ENCODE data around the gene SIPA1L3.

SIPA1L3 gene

DNA sequence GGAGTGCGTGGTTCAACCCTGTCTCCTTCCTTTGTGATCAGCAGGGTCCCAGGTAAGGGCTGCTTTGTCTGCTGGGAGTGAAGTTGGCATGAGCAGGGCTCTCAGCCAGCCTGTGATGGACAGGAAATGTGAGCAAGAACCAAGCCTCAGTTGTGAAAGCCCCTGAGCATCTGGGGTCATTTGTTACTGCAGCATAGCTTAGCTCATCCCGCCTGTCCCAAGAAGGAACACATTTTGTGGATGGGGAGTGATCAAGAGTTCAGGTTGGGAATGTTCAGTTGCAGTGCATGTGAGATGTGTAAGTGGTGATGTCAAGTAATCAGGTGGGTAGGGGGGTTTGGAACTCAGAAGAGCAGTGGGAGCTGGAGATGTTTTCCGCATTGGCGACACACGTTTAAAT, 164.6 kb downstream of the SIPA1L3 start:
- no peak for DNase-seq

DNA sequence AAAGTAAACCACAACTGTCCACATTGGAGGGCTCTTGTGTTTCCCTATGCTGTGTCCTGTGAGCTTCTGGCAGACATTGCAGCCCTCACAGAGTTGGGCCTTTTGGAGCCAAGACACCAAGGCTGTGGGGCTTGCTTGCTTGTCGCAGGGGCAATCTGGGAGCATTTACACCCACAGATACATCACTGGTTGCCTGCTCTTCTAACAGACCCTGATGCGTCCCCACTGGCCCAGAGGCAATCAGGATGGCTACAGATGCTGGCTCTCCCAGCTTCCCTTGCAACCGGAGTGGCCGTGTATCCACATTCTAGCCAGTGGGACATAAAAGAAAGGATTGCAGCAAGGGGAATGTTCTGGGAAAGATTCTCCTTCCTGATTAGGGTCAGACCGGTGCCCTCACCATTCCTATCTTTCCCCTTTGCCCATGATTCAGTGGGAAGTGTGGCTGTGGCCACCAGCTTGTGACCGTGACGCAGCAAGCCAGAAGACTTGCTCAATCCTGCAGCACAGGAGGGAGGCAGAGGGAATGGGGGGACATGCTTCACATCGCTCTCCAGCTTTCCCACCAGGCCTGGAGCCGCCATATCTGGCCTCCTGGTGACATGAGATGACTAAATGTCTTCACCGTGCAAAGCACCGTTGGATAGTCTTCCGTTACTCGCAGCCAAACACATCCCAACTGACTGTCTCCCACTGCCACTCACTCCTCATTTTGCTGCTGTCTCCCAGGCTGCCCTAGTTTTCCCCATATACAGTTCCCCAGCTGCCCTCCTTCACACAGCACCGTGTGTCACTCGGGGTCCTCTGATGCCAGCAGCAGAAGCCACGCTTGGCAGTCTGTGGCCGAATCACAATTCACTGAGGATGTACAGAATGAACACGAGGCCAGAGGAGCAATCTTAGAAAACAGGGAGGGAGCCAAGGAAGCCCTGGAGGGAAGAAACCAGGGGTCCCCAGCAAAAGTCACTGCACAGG, 166.1 kb downstream of the SIPA1L3 start:
- peak; percentile 54 for DNase-seq

DNA sequence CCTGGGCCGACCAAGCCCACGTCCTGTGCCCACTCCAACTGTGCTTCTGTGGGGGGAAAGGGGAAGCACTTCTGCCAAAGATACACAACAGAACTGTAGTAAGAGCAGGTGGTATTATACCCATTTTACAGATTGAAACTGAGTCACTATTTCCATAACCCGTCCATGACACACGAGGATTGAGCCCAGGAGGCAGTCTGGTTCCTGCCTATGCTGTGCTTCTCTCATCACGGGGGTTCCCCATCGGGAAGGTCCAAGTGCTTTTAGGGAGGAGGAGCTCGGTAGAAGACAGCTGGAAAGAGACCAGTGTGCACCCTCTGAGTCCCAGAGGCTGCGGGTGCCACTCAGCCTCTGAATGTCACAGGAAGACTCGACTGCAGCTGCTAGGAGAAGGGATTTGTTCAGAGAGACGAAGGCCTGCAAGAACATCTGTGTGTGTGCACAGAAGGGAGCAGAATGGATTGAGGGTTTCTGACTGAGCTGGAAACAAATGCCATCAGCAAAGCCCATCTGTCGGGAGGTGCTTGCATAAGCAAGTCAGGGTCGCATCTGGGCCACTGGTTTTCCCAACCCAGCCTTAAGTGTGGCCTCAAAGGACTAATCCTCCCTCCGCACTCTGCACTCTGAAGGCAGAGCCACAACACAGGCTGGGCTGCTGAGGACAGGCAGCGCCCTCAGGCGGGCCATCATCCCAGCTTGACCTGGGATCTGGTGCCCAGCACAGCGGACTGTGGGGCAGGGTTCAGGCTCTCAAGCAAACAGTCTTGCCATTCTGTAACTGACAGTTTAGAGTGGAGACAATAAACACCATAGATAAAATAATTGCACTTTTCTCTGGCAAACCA, 167.1 kb downstream of the SIPA1L3 start:
- DNase-seq, result no peak

DNA sequence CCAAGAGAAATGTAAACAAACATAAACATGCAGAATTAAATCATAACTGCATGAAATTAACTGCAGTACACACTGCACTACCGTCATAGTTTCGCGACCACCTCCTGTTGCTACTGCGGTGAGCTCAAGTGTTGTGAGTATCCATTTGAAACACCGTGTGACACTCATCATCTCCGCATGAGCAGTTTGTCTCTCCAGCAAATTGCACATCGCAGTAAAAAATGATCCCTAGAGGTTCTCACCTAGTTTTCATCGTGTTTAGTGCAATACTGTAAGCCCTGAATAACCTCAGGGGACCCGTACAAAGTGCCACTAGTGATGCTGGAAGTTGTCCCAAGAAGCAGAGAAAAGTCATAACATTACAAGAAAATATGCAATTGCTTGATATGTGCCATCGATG, 169.3 kb downstream of the SIPA1L3 start:
- no peak for DNase-seq

DNA sequence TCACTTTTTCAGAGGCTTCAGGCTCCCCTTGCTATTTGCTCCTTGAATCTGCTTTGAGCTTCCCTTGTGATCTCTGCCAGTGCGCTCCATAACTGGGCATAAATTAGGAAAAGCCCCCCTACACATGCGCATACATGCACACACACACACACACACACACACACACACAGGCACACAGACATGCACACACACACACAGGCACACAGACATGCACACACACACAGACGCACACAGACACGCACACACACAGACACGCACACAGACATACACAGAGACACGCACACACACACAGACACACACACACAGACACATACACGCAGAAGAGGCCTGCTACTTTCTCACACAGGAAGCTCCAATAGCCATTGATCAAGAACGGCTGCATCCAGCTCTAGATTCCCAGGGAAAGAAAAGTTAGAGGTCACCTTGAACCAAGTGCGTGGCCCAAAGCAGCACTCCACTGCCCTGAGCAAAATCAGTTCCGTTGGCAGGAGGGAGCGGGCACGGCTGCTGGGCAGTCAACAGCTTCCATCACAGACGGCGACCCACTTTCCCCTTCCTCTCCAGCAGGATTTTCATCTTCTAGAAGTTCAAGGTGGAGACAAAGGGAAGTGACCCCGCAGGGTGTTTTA, 171.4 kb downstream of the SIPA1L3 start:
- no peak for DNase-seq

DNA sequence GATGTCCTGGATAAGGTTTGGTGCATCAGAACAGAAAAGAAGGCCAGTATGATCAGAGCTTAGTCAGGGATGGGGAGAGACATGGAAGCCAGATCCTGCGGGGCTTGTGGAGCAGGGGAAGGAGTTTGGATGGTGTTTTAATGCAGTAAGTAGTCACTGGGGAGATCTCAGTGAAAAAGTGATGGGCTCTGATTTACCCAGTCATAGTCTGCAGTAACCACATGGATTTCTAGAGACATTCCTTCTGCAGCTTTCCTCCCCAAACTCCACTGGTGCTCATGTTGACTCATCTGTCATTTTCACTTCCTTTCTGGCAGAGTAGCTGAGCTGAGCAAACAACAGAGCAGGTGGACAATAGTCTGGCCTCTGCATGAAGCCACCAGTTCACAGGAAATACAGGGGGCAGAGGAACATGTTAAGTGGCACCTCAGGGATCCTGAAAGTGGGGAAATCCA, 172.9 kb downstream of the SIPA1L3 start:
- DNase-seq, result peak; percentile 66

DNA sequence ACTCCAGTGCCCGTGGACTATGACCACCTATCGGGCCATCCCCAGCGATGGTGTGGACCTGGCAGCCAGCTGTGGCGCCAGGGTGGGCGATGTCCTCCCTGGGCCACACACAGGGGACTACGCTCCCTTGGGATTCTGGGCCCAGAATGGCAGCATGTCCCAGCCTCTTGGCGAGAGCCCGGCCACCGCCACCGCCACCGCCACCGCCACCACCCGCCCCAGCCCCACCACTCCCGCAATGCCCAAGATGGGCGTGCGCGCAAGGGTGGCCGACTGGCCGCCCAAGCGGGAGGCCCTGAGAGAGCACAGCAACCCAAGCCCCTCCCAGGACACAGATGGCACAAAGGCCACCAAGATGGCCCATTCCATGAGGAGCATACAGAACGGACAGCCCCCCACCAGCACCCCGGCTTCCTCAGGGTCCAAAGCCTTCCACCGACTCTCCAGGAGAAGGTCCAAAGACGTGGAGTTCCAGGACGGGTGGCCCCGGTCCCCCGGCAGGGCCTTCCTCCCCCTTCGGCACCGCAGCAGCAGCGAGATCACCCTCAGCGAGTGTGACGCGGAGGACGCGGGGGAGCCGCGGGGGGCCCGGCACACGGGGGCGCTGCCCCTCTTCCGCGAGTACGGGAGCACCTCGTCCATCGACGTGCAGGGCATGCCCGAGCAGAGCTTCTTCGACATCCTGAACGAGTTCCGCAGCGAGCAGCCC, 174.7 kb downstream of the SIPA1L3 start:
- no peak for DNase-seq

DNA sequence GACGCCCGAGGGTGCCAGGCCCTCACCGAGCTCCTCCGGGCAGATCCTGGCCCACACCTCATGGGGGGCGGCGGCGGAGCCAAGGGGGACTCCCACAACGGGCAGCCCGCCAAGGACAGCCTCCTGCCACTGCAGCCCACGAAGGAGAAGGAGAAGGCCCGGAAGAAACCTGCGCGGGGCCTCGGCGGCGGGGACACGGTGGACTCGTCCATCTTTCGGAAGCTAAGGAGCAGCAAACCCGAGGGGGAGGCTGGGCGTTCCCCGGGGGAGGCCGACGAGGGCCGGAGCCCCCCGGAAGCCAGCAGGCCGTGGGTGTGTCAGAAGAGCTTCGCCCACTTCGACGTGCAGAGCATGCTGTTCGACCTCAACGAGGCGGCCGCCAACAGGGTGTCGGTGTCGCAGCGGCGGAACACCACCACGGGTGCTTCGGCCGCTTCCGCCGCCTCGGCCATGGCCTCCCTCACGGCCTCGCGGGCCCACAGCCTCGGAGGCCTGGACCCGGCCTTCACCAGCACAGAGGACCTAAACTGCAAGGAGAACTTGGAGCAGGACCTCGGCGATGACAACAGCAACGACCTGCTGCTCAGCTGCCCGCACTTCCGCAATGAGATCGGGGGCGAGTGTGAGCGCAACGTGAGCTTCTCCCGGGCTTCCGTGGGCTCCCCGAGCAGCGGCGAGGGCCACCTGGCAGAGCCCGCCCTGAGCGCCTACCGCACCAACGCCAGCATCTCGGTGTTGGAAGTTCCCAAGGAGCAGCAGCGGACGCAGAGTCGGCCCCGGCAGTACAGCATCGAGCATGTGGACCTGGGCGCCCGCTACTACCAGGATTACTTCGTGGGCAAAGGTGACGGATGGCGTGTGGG, 175.5 kb downstream of the SIPA1L3 start:
- no peak for DNase-seq

DNA sequence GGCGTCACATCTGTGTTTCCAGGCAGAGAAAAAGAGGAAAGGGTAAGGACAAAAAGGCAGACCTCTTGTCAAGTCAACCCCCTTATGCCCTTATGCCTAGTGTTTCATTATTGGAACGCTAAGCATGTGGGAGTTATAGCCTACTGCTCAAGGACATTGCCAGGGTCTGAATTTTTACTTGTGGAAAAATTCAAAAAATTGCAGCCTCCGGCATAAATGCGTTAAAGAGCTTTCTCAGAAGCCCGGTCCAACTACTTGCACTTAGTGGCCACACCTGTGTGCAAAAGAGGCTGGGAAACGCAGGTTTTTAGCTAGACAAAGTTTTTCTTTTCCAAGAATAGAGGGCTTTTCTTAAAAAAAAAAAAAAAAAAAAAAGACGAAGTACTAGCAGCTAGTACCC, 177.2 kb downstream of the SIPA1L3 start:
- DNase-seq, result no peak

DNA sequence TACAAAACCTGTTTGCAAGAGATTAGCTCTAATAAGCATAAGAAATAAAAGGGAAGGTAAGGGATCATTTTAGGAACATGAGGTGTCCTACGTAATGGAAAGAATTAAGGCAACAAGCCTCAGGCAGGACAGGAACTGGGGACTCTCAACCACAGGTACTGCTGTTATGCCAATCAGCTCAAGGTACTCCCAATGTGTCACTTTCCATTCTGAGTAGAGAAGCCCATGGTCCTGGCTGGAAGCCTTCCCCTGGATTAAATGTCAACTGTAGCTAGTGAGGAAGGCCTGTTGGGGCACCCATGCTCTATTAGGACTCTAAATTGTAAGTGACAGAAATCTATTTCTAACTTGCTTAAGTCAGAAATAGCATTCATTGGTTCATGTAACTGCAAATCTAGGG, 182.4 kb downstream of the SIPA1L3 start:
- no peak for DNase-seq

DNA sequence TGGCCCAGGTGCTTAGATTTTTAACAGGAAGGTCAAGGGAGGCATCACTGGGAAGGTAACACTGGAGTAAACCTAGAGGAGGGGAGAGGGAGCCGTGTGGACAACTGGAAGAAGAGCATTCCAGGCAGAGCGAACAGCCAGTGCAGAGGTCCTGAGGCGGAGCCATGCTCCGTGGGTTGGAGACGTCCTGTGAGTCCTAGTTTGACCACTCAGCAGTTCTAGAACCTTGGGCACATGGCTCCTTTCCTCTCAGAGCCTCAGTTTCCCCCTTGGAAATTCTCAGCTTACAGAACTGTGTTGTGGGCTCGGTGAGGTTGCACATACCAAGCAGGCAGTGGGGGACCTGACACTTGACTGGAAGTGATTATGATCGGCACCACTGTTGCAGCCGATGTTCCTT, 186.1 kb downstream of the SIPA1L3 start:
- no peak for DNase-seq

DNA sequence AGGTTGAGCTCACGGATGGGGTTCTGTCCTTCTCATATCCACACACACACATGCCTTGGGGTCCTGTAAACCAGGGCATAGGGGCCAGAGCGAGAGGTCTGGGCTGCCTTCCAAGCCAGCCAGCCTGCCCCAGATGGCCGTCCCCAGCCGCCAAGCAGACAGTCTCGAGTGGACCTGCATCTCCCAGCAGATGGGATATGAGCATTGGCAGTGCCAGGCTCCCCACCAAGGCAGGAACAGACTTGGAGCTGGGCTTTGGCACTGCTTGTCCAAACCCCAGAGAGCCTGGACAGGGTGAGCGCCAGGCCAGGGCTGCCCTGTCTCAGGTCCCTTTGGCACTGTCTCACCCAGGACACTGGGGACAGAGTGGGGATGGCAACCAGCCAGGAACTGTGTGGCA, 186.6 kb downstream of the SIPA1L3 start:
- no peak for DNase-seq

DNA sequence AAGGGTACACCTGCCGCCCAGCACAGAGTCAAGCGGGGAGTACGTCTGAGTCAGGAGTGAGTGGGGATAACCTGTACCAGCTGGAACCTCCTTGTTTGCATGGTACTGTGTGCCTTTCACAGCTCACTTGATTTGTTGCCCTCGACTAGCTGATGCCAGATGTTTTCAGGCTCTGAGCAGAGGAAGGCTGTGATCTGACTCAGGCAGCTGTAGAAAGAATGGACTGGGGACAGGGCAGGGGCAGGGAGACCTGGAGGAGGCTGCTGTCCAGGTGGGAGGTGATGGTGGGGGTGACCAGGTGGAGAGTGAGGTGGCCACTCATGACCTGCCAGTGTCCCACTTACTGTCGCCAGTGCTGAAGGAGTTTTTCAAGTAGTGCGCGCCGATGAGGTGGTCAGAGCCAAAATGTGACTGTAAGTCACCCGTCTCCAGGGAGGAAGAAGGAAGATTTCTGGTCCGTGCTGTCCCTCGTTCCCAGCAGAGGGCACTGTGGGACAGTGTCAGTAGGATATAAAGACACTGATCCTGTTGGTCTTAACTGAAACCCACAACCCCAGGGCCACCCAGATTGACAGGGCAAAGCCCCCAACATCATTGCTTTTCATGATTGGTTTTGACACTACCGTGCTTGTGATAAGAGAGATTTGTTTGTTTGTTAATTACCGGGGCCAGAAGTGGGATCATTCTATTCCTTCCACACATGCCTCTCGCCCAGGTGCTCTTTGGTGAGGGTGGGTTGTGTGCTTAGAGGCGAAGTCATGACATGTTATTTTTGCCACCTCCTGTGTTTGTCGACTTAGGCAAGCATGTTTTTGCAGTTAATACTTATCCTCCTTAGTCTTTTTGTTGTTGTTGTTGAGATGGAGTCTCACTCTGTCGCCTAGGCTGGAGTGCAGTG, 188.7 kb downstream of the SIPA1L3 start:
- DNase-seq, result peak; percentile 61

DNA sequence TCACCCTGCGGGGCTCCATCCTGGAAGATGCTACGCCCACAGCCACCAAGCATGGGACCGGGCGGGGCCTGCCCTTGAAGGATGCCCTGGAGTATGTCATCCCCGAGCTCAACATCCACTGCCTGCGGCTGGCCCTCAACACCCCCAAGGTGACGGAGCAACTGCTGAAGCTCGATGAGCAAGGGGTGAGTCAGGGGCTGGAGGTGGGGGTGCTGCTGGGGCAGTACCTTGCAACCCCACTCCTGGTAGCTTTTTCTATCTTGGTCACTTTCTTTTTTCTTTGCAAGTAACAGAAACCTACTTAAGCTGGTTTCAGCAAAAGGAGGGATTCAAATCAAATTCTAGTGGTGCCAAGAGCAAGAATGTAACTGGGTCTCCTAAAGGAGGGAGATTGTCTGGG, 193.0 kb downstream of the SIPA1L3 start:
- no peak for DNase-seq

DNA sequence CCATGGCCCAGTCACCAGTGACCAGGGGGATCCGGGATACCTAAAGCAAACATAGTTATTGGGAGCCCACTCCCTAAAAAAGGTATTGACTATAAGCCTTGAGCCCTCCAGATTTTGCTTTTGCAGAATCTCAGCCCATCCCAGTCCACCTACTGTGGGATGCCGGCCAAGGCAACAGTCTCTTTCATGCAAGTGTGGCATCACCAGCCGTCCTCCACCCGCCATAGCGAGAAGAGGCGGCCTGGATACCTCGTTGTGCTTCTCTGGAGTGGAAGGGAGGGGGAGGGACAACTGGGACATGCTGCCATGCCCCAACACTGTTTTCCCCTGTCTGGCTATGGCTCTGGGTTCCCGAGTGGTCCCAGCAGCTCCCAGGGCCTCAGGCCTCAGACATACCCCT, 193.6 kb downstream of the SIPA1L3 start:
- DNase-seq, result no peak

DNA sequence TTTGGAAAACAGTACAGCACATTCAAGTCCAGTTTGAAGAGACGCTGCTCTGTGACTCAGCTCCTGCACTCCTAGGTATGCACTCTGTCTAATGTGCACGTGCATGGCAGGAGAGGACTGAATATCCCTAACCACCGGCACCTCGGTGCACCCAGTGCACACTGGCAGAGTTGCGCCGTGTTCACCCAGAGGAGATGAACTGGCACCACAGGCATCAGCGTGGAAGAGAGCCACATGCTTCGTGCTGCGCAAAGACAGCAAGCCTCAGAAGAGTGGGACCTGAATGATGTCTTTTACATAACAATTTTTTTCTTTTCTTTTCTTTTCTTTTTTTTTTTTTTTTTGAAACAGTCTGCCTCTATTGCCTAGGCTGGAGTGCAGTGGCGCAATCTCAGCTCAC, 194.7 kb downstream of the SIPA1L3 start:
- DNase-seq, result no peak

DNA sequence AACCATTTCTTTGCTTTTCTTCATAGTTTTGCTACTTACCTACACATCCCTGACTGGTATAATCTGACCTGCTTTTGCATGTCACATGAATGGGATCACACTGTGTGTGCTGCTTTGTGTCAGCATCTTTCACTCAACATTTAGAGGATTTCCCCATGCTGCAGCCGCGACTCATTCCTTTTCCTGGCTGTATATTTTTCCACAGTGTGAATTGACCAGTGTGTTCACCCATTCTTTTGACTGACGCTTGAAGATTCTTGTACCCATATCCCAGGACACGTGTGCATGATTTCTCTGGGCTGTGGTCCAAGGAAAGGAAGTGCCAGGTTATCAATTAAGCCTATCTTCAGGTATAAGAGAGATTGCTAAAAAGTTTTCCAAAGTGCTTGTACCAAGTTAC, 198.6 kb downstream of the SIPA1L3 start:
- no peak for DNase-seq

DNA sequence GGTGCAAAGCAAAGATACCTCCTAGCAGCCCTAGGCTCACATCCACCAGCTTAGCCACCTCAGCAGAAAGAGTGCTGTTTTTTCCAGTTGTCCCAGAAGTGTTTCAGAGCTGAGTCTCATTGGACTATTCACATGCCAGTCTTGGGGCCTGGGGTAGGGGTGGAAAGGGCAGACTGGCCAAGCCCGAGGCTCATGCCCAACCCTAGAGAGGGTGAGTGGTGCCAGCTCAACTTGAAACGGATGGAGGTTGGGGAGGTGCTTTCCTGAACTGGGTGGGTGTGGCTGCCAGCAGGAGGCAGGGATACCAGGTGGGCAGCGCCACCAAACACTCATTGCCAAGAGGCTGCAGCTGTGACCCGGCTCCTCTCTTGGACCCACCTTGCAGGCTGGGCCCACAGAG, 200.1 kb downstream of the SIPA1L3 start:
- no peak for DNase-seq

DNA sequence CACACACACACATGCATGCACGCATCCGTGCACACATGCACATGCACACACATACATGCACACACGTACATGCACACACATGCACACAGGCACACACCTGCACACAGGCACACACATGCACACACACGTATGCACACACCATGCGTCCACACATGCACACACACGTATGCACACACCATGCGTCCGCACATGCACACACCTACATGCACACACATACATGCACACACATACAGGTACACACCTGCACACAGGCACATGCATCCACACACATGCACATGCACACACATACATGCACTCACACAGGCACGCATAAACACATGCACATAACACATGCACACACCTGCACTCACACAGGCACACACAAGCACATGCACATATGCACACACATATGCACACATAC, 204.9 kb downstream of the SIPA1L3 start:
- DNase-seq, result no peak

DNA sequence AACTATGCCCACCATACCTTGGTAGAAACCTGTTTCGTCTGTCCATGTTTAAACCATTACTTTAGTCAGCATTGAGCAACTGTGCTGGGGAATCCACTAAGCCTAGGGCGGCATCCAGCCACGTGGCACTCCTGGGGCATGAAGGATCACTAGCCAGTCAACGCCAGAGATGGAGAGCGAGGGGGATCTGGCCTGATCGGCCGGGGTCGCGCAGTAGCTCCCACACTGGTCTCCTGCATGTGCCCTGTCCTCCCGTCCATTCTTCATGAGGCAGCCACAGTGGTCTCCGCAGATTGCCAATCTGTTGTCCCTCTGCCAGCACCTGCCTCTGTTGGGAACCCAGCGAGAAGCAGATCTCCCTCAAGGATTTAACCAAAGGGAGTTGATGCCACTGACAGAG, 207.6 kb downstream of the SIPA1L3 start:
- DNase-seq, result no peak

Measured in inflammatory macrophage treated with lipopolysaccharide for 4 hours (primary cell).